ENCODE results near the gene CST5. TPM values are rescaled to one million over a fixed set of nuclear protein-coding genes. Genes with fewer than 3 reads are reported as not detected.
"Not testable (repeated sequence)": the region's sequence is repeated elsewhere in the genome, so short reads cannot be mapped to it uniquely, and the experiment has no call there.

CST5 gene
- total RNA-seq, 2 experiments from 2014 or later = not detected

- Mint-ChIP-seq H3K27me3 (no peaks in the 10 kb centered on the region), H3K27ac (no peak overlapping the region), H3K4me1 (no peaks in the 10 kb centered on the region), H3K36me3 (ENCODE audit: low read depth) (no peaks in the 10 kb centered on the region), H3K4me3 (no peak overlapping the region), H3K9me3 (no peaks in the 10 kb centered on the region)
- CTCF ChIA-PET = no interaction called here
- POLR2A ChIA-PET = no interaction called here
- no peak for DNase-seq
Measured at GRCh38 chr20:23879811-23880374, 345 bp upstream of the CST5 start.

GRCh38 chr20:23878787-23879186 lies 761 bp downstream of the CST5 start:
- Mint-ChIP-seq H3K27me3 (no peaks in the 10 kb centered on the region), H3K4me3 (no peak overlapping the region), H3K36me3 (ENCODE audit: low read depth) (no peaks in the 10 kb centered on the region), H3K9me3 (no peaks in the 10 kb centered on the region), H3K4me1 (no peaks in the 10 kb centered on the region), H3K27ac (no peak overlapping the region)
- DNase-seq = no peak
- CTCF ChIA-PET = no interaction called here
- POLR2A ChIA-PET = no interaction called here

- H3K27ac Mint-ChIP-seq; H3K27me3 Mint-ChIP-seq; H3K4me3 Mint-ChIP-seq; DNase-seq; H3K36me3 Mint-ChIP-seq (ENCODE audit: low read depth); H3K9me3 Mint-ChIP-seq; CTCF ChIA-PET; H3K4me1 Mint-ChIP-seq; POLR2A ChIA-PET: not testable (repeated sequence)
Measured at GRCh38 chr20:23878016-23878542, 1.5 kb downstream of the CST5 start.

GRCh38 chr20:23877524-23877923 lies 2.0 kb downstream of the CST5 start:
- Mint-ChIP-seq H3K27ac (no peak overlapping the region), H3K36me3 (ENCODE audit: low read depth) (no peaks in the 10 kb centered on the region), H3K27me3 (peaks cover 3% of the 10 kb centered on the region), H3K4me1 (no peaks in the 10 kb centered on the region), H3K4me3 (no peak overlapping the region), H3K9me3 (no peaks in the 10 kb centered on the region)
- ChIA-PET POLR2A (no interaction called here), CTCF (no interaction called here)
- no peak for DNase-seq

DNA sequence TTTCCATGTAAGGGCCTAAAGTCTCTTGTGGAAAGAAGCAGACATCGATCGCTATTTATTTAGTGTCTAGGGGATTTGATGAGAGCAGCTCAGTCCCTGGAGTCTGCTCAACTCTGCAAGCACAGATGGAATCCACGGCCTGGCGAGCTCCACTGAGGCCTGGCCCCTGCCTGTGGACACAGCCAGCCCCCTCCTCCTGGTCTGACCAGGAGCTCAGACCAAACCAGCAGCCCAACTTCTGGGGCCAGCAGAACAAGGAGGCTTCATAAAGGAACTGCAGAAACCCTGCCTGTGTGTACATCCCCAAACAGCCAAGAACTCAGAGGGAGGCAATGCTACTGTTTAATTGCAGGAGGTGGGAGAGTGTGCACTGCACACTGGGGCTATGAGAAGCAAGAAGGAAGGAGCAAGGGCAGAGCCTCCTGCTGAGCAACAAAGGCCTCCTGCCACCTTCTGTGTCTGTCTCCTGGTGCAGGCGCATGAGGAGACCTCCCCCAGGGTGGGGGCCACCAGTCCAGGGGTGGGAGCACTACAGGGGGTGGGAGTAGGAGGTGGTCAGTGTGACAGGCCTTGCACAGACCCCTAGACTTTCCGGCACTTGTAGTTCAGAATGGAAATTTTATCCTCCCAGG lies 3.8 kb downstream of the CST5 start:
- peaks cover 3% of the 10 kb centered on the region for H3K27me3 Mint-ChIP-seq
- H3K9me3 Mint-ChIP-seq = no peaks in the 10 kb centered on the region
- H3K4me3 Mint-ChIP-seq = no peak overlapping the region

GRCh38 chr20:23874747-23875146 lies 4.8 kb downstream of the CST5 start:
- Mint-ChIP-seq H3K9me3 (no peaks in the 10 kb centered on the region), H3K4me3 (no peak overlapping the region), H3K27ac (no peak overlapping the region), H3K27me3 (peaks cover 11% of the 10 kb centered on the region), H3K36me3 (ENCODE audit: low read depth) (no peaks in the 10 kb centered on the region), H3K4me1 (no peaks in the 10 kb centered on the region)
- DNase-seq = no peak
- ChIA-PET CTCF (no interaction called here), POLR2A (no interaction called here)

More for the DNA sequence above, 3.8 kb downstream of the CST5 start:
- H3K36me3 Mint-ChIP-seq (ENCODE audit: low read depth) = no peaks in the 10 kb centered on the region
- ChIA-PET CTCF (no interaction called here), POLR2A (no interaction called here)
- no peaks in the 10 kb centered on the region for H3K4me1 Mint-ChIP-seq
- DNase-seq = no peak
- no peak overlapping the region for H3K27ac Mint-ChIP-seq

DNA sequence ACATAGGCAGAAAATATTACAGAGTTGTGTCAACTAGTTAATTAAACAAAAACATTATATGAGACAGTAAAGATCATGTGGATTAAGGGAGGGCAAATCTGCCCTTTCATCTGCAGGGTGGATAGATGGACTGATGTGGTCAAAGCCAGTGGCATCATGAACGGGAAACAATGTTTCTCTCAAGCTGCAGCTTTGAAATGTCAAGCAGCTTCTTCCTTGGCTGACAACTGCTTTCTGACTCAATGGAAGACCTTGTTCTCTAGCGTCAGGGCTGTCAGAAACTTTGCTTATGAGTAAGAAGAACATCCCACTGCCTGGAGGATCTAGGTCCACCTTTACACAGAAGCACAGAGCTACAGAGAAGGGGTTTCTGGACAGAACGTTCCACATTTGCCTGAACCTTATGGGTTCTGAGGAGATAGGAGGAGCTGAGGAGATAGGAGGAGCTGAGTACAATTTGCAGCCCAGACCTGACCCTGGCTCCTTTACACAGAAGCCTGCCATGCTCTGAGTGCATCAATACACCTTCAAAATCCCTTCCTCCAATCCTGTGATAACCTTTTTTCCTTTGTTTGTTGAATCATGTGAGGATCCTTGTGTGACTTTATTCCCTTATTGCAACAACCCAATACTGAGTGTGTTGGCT lies 6.1 kb downstream of the CST5 start:
- no peak overlapping the region for H3K4me3 Mint-ChIP-seq
- POLR2A ChIA-PET = no interaction called here
- no peak for DNase-seq
- no peaks in the 10 kb centered on the region for H3K36me3 Mint-ChIP-seq (ENCODE audit: low read depth)
- no peaks in the 10 kb centered on the region for H3K9me3 Mint-ChIP-seq
- CTCF ChIA-PET = no interaction called here
- no peaks in the 10 kb centered on the region for H3K4me1 Mint-ChIP-seq
- peaks cover 13% of the 10 kb centered on the region for H3K27me3 Mint-ChIP-seq
- no peak overlapping the region for H3K27ac Mint-ChIP-seq

GRCh38 chr20:23872065-23872464 lies 7.5 kb downstream of the CST5 start:
- H3K9me3 Mint-ChIP-seq = no peaks in the 10 kb centered on the region
- H3K4me3 Mint-ChIP-seq = no peak overlapping the region
- no peak for DNase-seq
- H3K27ac Mint-ChIP-seq = no peak overlapping the region
- CTCF ChIA-PET = no interaction called here
- POLR2A ChIA-PET = no interaction called here
- peaks cover 18% of the 10 kb centered on the region for H3K27me3 Mint-ChIP-seq
- no peaks in the 10 kb centered on the region for H3K36me3 Mint-ChIP-seq (ENCODE audit: low read depth)
- no peaks in the 10 kb centered on the region for H3K4me1 Mint-ChIP-seq

DNA sequence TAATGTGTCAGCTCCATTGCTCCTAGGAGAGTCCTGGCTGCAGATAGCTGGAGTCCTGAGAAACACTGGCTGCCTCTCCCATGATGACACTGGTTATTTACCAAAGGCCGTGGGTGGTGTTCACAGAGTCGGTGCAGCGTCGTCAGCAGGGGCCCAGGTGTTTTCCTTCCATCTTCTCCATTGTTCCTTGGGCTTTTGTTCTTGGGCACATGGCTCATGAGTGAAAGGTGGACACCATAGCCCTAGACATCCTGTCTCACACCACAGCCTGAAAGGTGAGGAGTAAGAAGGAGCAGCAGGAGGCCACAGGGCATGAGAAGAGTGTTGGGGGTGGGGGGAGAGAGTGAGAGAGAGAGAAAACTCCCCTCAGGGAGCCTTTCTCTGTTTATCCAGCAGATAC lies 9.1 kb downstream of the CST5 start:
- CTCF ChIA-PET = no interaction called here
- Mint-ChIP-seq H3K27ac (no peak overlapping the region), H3K9me3 (no peaks in the 10 kb centered on the region), H3K4me1 (no peaks in the 10 kb centered on the region), H3K4me3 (no peak overlapping the region), H3K27me3 (peaks cover 22% of the 10 kb centered on the region), H3K36me3 (ENCODE audit: low read depth) (no peaks in the 10 kb centered on the region)
- POLR2A ChIA-PET = no interaction called here
- no peak for DNase-seq

GRCh38 chr20:23869520-23869919 lies 10.0 kb downstream of the CST5 start:
- DNase-seq = no peak
- Mint-ChIP-seq H3K4me3 (no peak overlapping the region), H3K27ac (no peak overlapping the region), H3K27me3 (peaks cover 24% of the 10 kb centered on the region), H3K36me3 (ENCODE audit: low read depth) (no peaks in the 10 kb centered on the region), H3K9me3 (no peaks in the 10 kb centered on the region), H3K4me1 (no peaks in the 10 kb centered on the region)
- ChIA-PET POLR2A (no interaction called here), CTCF (no interaction called here)

- Mint-ChIP-seq H3K9me3 (no peaks in the 10 kb centered on the region), H3K27ac (no peak overlapping the region), H3K27me3 (peaks cover 24% of the 10 kb centered on the region), H3K4me1 (no peaks in the 10 kb centered on the region), H3K4me3 (no peak overlapping the region), H3K36me3 (ENCODE audit: low read depth) (no peaks in the 10 kb centered on the region)
- ChIA-PET CTCF (no interaction called here), POLR2A (no interaction called here)
- DNase-seq = no peak
Measured at GRCh38 chr20:23868321-23868720, 11.2 kb downstream of the CST5 start.

DNA sequence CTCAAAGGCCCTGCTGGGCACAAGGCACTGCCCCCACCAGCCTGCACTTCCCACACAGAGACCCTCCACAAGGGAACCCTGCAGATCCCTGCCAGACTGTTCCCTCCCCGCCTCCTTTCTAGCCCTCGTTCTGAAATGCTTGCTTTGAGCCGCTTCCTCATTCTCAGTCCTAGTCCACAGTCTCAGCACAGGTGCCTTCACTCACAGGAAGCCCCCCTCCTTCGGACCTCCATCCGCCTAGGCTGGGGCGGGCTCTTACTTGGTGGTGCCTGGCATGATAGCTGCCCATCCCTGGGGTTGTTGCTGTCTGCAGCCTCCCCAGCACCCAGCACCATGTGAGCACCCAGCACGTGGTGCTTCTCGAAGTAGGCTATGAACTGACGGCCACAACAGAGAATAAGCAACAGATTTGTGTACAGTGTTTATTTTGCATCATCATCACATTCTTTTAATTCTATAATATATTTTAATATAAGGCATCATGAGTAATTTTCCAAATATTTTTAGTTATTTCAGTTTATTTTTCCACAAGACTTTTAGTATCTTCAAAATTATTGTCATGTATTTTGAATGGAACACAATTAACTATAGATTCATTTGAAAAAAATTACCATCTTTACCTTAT lies 12.3 kb downstream of the CST5 start:
- Mint-ChIP-seq H3K4me3 (no peak overlapping the region), H3K27ac (no peak overlapping the region), H3K4me1 (no peaks in the 10 kb centered on the region), H3K36me3 (ENCODE audit: low read depth) (no peaks in the 10 kb centered on the region), H3K9me3 (no peaks in the 10 kb centered on the region), H3K27me3 (peaks cover 22% of the 10 kb centered on the region)
- ChIA-PET POLR2A (no interaction called here), CTCF (no interaction called here)
- no peak for DNase-seq

DNA sequence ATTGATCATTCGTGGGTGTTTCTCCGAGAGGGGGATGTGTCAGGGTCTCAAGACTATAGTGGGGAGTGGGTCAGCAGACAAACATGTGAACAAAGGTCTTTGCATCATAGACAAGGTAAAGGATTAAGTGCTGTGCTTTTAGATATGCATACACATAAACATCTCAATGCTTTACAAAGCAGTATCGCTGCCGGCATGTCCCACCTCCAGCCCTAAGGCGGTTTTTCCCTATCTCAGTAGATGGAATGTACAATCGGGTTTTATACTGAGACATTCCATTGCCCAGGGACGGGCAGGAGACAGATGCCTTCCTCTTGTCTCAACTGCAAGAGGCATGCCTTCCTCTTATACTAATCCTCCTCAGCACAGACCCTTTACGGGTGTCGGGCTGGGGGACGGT lies 18.8 kb downstream of the CST5 start:
- H3K36me3 Mint-ChIP-seq (ENCODE audit: low read depth); H3K4me1 Mint-ChIP-seq; H3K27ac Mint-ChIP-seq; H3K4me3 Mint-ChIP-seq; CTCF ChIA-PET; H3K27me3 Mint-ChIP-seq; H3K9me3 Mint-ChIP-seq; DNase-seq; POLR2A ChIA-PET: not testable (repeated sequence)

Measured in activated CD4-positive, alpha-beta memory T cell treated with anti-CD3 and anti-CD28 coated beads, Interleukin-2, amount 10 ng/mL, durations not matched to agents 7 days and 5 days (primary cell).